Astrocyte (in vitro differentiated cells and primary cell): Measurements from ENCODE around the gene CLDN34. TPM values are rescaled to one million over a fixed set of nuclear protein-coding genes. Genes with fewer than 3 reads are reported as not detected.

Experiments used
- DNase-seq: peaks from one replicate; pipeline ENCODE4 v3.0.0-alpha.2; 2010; ENCODE audit warnings: low read depth
- FAIRE-seq: peaks from 2 replicates; lab custom pipeline; 2011; peaks lifted over from hg19 to GRCh38; lab: Jason Lieb, UNC
- H2AFZ ChIP-seq: 2 replicates; pipeline ENCODE4 v1.6.0; 2012; ENCODE audit warnings: low read depth, low read length, inconsistent platforms
- H3K27ac ChIP-seq: 2 replicates; pipeline ENCODE4 v1.5.1; 2011; ENCODE audit warnings: low read depth, low read length, inconsistent platforms
- H3K27me3 ChIP-seq: 2 replicates; pipeline ENCODE4 v1.6.0; 2011; ENCODE audit warnings: low read length, inconsistent platforms; ENCODE audit not compliant: insufficient read depth
- H3K36me3 ChIP-seq: 2 replicates; pipeline ENCODE4 v1.5.1; 2011; ENCODE audit warnings: low read length, inconsistent platforms; ENCODE audit not compliant: insufficient read depth
- H3K4me1 ChIP-seq: 2 replicates; pipeline ENCODE4 v1.5.1; 2011; ENCODE audit warnings: low read length, inconsistent platforms; ENCODE audit not compliant: insufficient read depth
- H3K4me2 ChIP-seq: 2 replicates; pipeline ENCODE4 v1.6.0; 2012; ENCODE audit warnings: low read length, inconsistent platforms
- H3K4me3 ChIP-seq: 2 replicates; pipeline ENCODE4 v1.5.1; 2011; ENCODE audit warnings: low read depth, mild to moderate bottlenecking, low read length, inconsistent platforms; ENCODE audit not compliant: insufficient read depth
- H3K79me2 ChIP-seq: 2 replicates; pipeline ENCODE4 v1.6.0; 2012; ENCODE audit warnings: mild to moderate bottlenecking, low read length, inconsistent platforms; ENCODE audit not compliant: insufficient read depth
- H3K9ac ChIP-seq: 2 replicates; pipeline ENCODE4 v1.6.0; 2012; ENCODE audit warnings: mild to moderate bottlenecking, low read length, inconsistent platforms
- H3K9me3 ChIP-seq: 2 replicates; pipeline ENCODE4 v1.5.1; 2012; ENCODE audit warnings: low read depth, mild to moderate bottlenecking, low read length, inconsistent platforms; ENCODE audit not compliant: insufficient read depth
- H4K20me1 ChIP-seq: 2 replicates; pipeline ENCODE4 v1.6.0; 2012; ENCODE audit warnings: low read length, inconsistent platforms; ENCODE audit not compliant: insufficient read depth
- H3K27ac Mint-ChIP-seq: one replicate; pipeline ENCODE4 v1.8.0; 2021; ENCODE audit warnings: mild to moderate bottlenecking, mixed read lengths; ENCODE audit not compliant: unreplicated experiment
- H3K27me3 Mint-ChIP-seq: one replicate; pipeline ENCODE4 v1.8.0; 2021; ENCODE audit warnings: low read depth, mixed read lengths; ENCODE audit not compliant: unreplicated experiment
- H3K36me3 Mint-ChIP-seq: one replicate; pipeline ENCODE4 v1.8.0; 2021; ENCODE audit warnings: low read depth, mixed read lengths; ENCODE audit not compliant: unreplicated experiment
- H3K4me1 Mint-ChIP-seq: one replicate; pipeline ENCODE4 v1.8.0; 2021; ENCODE audit warnings: low read depth, mixed read lengths; ENCODE audit not compliant: unreplicated experiment
- H3K4me3 Mint-ChIP-seq: one replicate; pipeline ENCODE4 v1.8.0; 2021; ENCODE audit warnings: mild to moderate bottlenecking, moderate library complexity, mixed read lengths; ENCODE audit not compliant: unreplicated experiment
- H3K9me3 Mint-ChIP-seq: one replicate; pipeline ENCODE4 v1.8.0; 2021; ENCODE audit warnings: mild to moderate bottlenecking, mixed read lengths; ENCODE audit not compliant: unreplicated experiment
- CTCF ChIP-seq: IDR thresholded peaks from 2 replicates; pipeline ENCODE4 v1.5.1; 2011; ENCODE audit warnings: low read depth, mild to moderate bottlenecking, inconsistent platforms, low read length, moderate library complexity; ENCODE audit not compliant: insufficient read depth
- EZH2 ChIP-seq: IDR thresholded peaks from 2 replicates; pipeline ENCODE4 v1.6.1; 2012; ENCODE audit warnings: mild to moderate bottlenecking, low read length, inconsistent platforms; ENCODE audit not compliant: insufficient read depth
- total RNA-seq: library from RNA; stranded (reverse); gene quantifications from 2 replicates; pipeline ENCODE4 v1.2.1, GENCODE V29; 2021

Gene CLDN34
- total RNA-seq, 1 donor from 2014 or later: 0.36 TPM

- Histone ChIP-seq H3K9ac (no peak overlapping the region), H3K9me3 (no peaks in the 10 kb centered on the region), H3K4me3 (no peak overlapping the region), H3K79me2 (no peaks in the 10 kb centered on the region), H3K36me3 (no peaks in the 10 kb centered on the region), H3K4me1 (no peaks in the 10 kb centered on the region), H4K20me1 (no peaks in the 10 kb centered on the region), H3K27me3 (no peaks in the 10 kb centered on the region), H3K27ac (no peak overlapping the region), H2AFZ (no peak overlapping the region), H3K4me2 (no peak overlapping the region)
- Mint-ChIP-seq H3K9me3 (peaks cover 3% of the 10 kb centered on the region), H3K4me3 (no peak overlapping the region), H3K36me3 (no peaks in the 10 kb centered on the region), H3K27ac (no peak overlapping the region), H3K27me3 (no peaks in the 10 kb centered on the region), H3K4me1 (no peaks in the 10 kb centered on the region)
- DNase-seq: no peak
- no peak for TF ChIP-seq EZH2
- TF ChIP-seq CTCF: no peak
- no peak for FAIRE-seq
Measured at GRCh38 chrX:9992061-9992460, 24.9 kb downstream of the CLDN34 start.

- H3K79me2 ChIP-seq: no peaks in the 10 kb centered on the region
- DNase-seq (no peak), FAIRE-seq (no peak)
- H3K36me3 Mint-ChIP-seq: no peaks in the 10 kb centered on the region
- no peak overlapping the region for H3K9ac ChIP-seq
- no peak overlapping the region for H3K27ac ChIP-seq
- no peak overlapping the region for H3K4me2 ChIP-seq
- H3K4me3 ChIP-seq: no peak overlapping the region
- H3K27ac Mint-ChIP-seq: no peak overlapping the region
- H3K9me3 Mint-ChIP-seq: peaks cover 3% of the 10 kb centered on the region
- H4K20me1 ChIP-seq: no peaks in the 10 kb centered on the region
- no peak overlapping the region for H3K4me3 Mint-ChIP-seq
- no peak for TF ChIP-seq CTCF
- TF ChIP-seq EZH2: no peak
- H3K27me3 Mint-ChIP-seq: no peaks in the 10 kb centered on the region
- H2AFZ ChIP-seq: no peak overlapping the region
- H3K4me1 ChIP-seq: no peaks in the 10 kb centered on the region
- no peaks in the 10 kb centered on the region for H3K36me3 ChIP-seq
- no peaks in the 10 kb centered on the region for H3K4me1 Mint-ChIP-seq
- H3K27me3 ChIP-seq: no peaks in the 10 kb centered on the region
- no peaks in the 10 kb centered on the region for H3K9me3 ChIP-seq
Measured at GRCh38 chrX:9992724-9993123, 25.6 kb downstream of the CLDN34 start.

GRCh38 chrX:9995855-9996339 lies 28.7 kb downstream of the CLDN34 start:
- Mint-ChIP-seq H3K4me1 (no peaks in the 10 kb centered on the region), H3K9me3 (peaks cover 3% of the 10 kb centered on the region), H3K27ac (no peak overlapping the region), H3K4me3 (no peak overlapping the region), H3K36me3 (no peaks in the 10 kb centered on the region), H3K27me3 (no peaks in the 10 kb centered on the region)
- Histone ChIP-seq H3K79me2 (no peaks in the 10 kb centered on the region), H3K4me1 (no peaks in the 10 kb centered on the region), H3K27me3 (no peaks in the 10 kb centered on the region), H3K27ac (no peak overlapping the region), H2AFZ (no peak overlapping the region), H3K9me3 (no peaks in the 10 kb centered on the region), H4K20me1 (no peaks in the 10 kb centered on the region), H3K9ac (no peak overlapping the region), H3K4me3 (no peak overlapping the region), H3K4me2 (peak overlapping the region; percentile 15), H3K36me3 (no peaks in the 10 kb centered on the region)
- TF ChIP-seq CTCF: peak; percentile 70
- no peak for TF ChIP-seq EZH2
- DNase-seq (peak; percentile 68), FAIRE-seq (peak; percentile 73)
